Astrocyte (in vitro differentiated cells and primary cell): Measurements from ENCODE around the gene CLNK.

Experiments
- EZH2 ChIP-seq: IDR thresholded peaks from 2 replicates; pipeline ENCODE4 v1.6.1; 2012; ENCODE audit warnings: mild to moderate bottlenecking, low read length, inconsistent platforms; ENCODE audit not compliant: insufficient read depth
- TF ChIP-seq, protein P1 (sequence below): IDR thresholded peaks from 2 replicates; pipeline ENCODE4 v1.5.1; 2011; ENCODE audit warnings: low read depth, mild to moderate bottlenecking, inconsistent platforms, low read length, moderate library complexity; ENCODE audit not compliant: insufficient read depth

DNA sequence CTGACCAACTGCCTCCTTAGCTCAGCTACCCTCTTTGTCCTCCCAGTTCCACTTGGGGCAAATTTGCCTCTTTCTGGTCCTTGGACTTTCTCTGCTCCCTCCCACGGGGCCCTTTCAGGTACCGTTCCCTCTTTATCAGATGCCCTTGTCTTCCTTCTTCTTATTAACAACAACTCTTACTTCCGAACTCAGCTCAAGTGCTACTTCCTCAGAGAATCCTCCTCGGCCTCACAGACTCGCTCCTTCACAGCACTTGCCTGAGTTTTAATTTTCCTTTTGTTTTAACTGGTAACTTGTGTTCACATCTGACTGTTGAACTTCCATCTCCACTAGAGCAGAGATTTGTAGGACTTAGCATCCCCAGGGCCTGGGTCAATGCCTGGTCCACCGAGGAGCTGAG, 85.7 kb downstream of the CLNK start:
- TF ChIP-seq EZH2 = no peak
- TF ChIP-seq, protein P1, sequence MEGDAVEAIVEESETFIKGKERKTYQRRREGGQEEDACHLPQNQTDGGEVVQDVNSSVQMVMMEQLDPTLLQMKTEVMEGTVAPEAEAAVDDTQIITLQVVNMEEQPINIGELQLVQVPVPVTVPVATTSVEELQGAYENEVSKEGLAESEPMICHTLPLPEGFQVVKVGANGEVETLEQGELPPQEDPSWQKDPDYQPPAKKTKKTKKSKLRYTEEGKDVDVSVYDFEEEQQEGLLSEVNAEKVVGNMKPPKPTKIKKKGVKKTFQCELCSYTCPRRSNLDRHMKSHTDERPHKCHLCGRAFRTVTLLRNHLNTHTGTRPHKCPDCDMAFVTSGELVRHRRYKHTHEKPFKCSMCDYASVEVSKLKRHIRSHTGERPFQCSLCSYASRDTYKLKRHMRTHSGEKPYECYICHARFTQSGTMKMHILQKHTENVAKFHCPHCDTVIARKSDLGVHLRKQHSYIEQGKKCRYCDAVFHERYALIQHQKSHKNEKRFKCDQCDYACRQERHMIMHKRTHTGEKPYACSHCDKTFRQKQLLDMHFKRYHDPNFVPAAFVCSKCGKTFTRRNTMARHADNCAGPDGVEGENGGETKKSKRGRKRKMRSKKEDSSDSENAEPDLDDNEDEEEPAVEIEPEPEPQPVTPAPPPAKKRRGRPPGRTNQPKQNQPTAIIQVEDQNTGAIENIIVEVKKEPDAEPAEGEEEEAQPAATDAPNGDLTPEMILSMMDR = no peak
